ENCODE data around the gene BMPR1A. TPM values are rescaled to one million over a fixed set of nuclear protein-coding genes. Genes with fewer than 3 reads are reported as not detected.

BMPR1A gene
- total and polyA plus RNA-seq, 10 of the 15 experiments (the other 5 are each of a cell fraction or from before 2014, with no cell fraction given): 2.3 to 22.7 (median 13.1) TPM

- H3K27ac ChIP-seq (ENCODE audit: control insufficient read depth, insufficient read depth): no peak overlapping the region
- no peak for DNase-seq (ENCODE audit: low read depth, low spot score)
- H3K9me3 ChIP-seq (replicated peaks; ENCODE audit: control insufficient read depth, insufficient read depth, low read length): no peaks in the 10 kb centered on the region; the same call in 1 of the 3 replicates
- H3K4me1 ChIP-seq (ENCODE audit: control insufficient read depth, insufficient read depth, low read length): no peaks in the 10 kb centered on the region
- H3K4me2 ChIP-seq (ENCODE audit: control insufficient read depth, insufficient read depth): no peak overlapping the region
- TF ChIP-seq MLLT1 (IDR thresholded peaks at IDR 0.05) (no peak), HDAC2 (IDR thresholded peaks at IDR 0.05) (no peak), ELK1 (IDR thresholded peaks at IDR 0.05; ENCODE audit: low read depth, low read length) (no peak), RELB (IDR thresholded peaks at IDR 0.05; ENCODE audit: low read depth) (no peak)
- intact Hi-C loops (cut with micrococcal nuclease; ENCODE audit: unreplicated experiment) (no loop called here), in situ Hi-C loops (cut with MboI) (no loop called here)
- no peaks in the 10 kb centered on the region for H3K36me3 ChIP-seq (ENCODE audit: control insufficient read depth in 2 of 2, insufficient read depth in 2 of 2, low read length in 1 of 2)
- H3K79me2 ChIP-seq (ENCODE audit: control insufficient read depth, insufficient read depth, low read length): no peaks in the 10 kb centered on the region
- 100% methylated on average over 1 of the region's 1 CpG for WGBS (ENCODE audit: insufficient coverage, insufficient replicate concordance, low lambda C conversion rate, missing lambda C conversion rate)
- BruUV-seq (replicated peaks): no TSS peak
- SMC1A ChIA-PET (ENCODE audit: uncharacterized antibody, unreplicated experiment): interaction anchor here (1.8 kb wide), 1 partner anchor 8 kb away, joined by 4 read pairs; no protein-coding TSS in a partner anchor
- ATAC-seq: no peak
- POLR2A ChIA-PET: no interaction called here
- RAD21 ChIA-PET (ENCODE audit: unreplicated experiment): no interaction called here
- no peak for FAIRE-seq
- no peaks in the 10 kb centered on the region for H4K20me1 ChIP-seq (ENCODE audit: control insufficient read depth, insufficient read depth)
- no peaks in the 10 kb centered on the region for H3K27me3 ChIP-seq (replicated peaks in 1 of 2; ENCODE audit: control insufficient read depth in 2 of 2, insufficient read depth in 2 of 2, low read length in 1 of 2)
- H2AFZ ChIP-seq (ENCODE audit: control insufficient read depth, low read depth, low read length): no peak overlapping the region
- CTCF ChIA-PET: interaction anchor here (1.5 kb wide), 1 partner anchor 17 kb away, joined by 3 read pairs; no protein-coding TSS in a partner anchor
- no peak overlapping the region for H3K4me3 ChIP-seq
- no peak overlapping the region for H3K9ac ChIP-seq (ENCODE audit: control insufficient read depth, insufficient read depth, low read length)
These were observed 101.6 kb downstream of the BMPR1A start for GRCh38 chr10:86858011-86858410.

Measured in GM12878 (cell line).